OCI-LY7 (cell line): ENCODE measurements around the gene HSP90AB1.
A peak's percentile ranks its signal among the peaks of the same experiment; 100 is the strongest.

Experiments
- CTCF ChIP-seq: fragments of 200-600 bp; sonication (generic); conservative IDR thresholded peaks from 2 replicates; pipeline ENCODE4 v1.5.1; 2014; ENCODE audit warnings: mild to moderate bottlenecking, antibody characterized with exemption, low read length, moderate library complexity, mixed read lengths
- EZH2phosphoT487 ChIP-seq: fragments of 200-600 bp; sonication (generic); IDR thresholded peaks from 2 replicates; pipeline ENCODE4 v1.6.1; 2018; ENCODE audit warnings: low read depth, borderline replicate concordance, mild to moderate bottlenecking, mixed run types, antibody characterized with exemption, low read length, moderate library complexity, mixed read lengths

DNA sequence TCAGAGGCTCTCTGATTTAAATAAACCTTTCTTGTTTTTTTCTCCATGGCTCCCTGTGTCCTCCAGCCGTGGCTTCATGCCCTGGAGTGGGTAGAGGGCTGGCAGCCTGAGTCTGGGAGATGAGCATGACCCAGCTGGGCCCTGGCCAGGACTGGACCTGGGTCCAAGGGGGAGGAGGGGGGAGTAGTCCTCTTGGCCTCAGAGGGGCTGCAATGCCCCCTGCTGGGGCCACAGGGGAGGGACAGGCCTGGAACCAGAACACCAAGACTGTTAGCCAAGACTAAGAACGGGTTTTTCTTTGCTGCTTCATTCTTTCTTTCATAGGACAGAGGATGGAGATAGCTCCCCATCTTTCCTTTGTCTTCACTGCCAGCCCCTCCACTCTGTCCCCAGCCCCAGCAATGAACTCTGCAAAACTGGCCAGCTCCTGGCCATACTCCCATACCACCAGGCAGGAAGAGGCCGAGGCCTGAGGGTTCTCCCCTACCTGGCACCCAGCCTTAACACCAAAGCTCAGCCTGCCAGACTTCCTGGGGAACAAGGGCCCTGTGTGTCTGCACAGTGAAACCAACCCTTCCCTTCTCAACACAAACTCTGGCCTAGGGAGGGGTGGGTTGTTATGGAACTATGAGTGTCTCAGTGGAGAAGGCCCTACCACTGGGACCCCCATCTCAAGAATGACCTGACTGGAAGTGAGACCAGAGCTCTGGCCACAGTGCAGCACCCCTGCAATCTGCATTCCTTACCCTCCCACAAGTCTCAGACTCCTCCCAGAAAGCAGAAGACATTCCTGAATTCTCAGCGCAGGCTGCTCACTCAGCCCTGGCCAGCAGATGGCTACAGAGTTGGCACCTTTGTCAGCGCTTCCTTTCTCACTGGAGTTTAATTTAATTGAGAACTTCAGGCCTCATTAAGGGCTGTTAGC, 12.5 kb upstream of the HSP90AB1 start:
- TF ChIP-seq CTCF (peak; percentile 93), EZH2phosphoT487 (no peak)
